Panc1 (cell line): Measurements from ENCODE around the gene MAN1A1. TPM values are rescaled to one million over a fixed set of nuclear protein-coding genes. Genes with fewer than 3 reads are reported as not detected.

Experiments
- ATAC-seq: fragments of 200-7000 bp; cut with Tn5 transposase; 2 replicates; pipeline ENCODE4 v1.9.1; 2020; ENCODE audit warnings: mild to moderate bottlenecking, moderate library complexity
- BruUV-seq: library from RNA; stranded (reverse); fragments of 400-500 nt; replicated peaks from 2 replicates; lab custom pipeline; 2021; lab: Mats Ljungman, UMichigan
- CTCF ChIA-PET: fragments of 300-600 bp; sonication (Branson Sonifier 250); formaldehyde crosslinking; loops from one replicate; lab custom pipeline; 2022; ENCODE audit warnings: antibody characterized with exemption; lab: Charles Lee
- POLR2A ChIA-PET: fragments of 300-600 bp; sonication (Branson Sonifier 250); formaldehyde crosslinking; loops from one replicate; lab custom pipeline; 2022; ENCODE audit warnings: antibody characterized with exemption; lab: Charles Lee
- DNase-seq: peaks from one replicate; pipeline ENCODE4 v3.0.0-alpha.2; 2010; ENCODE audit warnings: low read depth, low spot score
- H3K27ac ChIP-seq: 2 replicates; pipeline ENCODE4 v1.5.1; 2011; ENCODE audit warnings: mild to moderate bottlenecking, low read length, inconsistent platforms
- H3K27me3 ChIP-seq: fragments of 200-500 bp; sonication (Bioruptor generic); 2 replicates; pipeline ENCODE4 v1.6.0; 2014; ENCODE audit warnings: low read length, inconsistent platforms; ENCODE audit not compliant: control insufficient read depth, insufficient read depth
- H3K36me3 ChIP-seq: fragments of 200-500 bp; sonication (Bioruptor generic); 2 replicates; pipeline ENCODE4 v1.5.1; 2014; ENCODE audit warnings: inconsistent platforms, mild to moderate bottlenecking, low read length, moderate library complexity; ENCODE audit not compliant: control insufficient read depth, insufficient read depth
- H3K4me1 ChIP-seq: 2 replicates; pipeline ENCODE4 v1.5.1; 2011; ENCODE audit warnings: inconsistent platforms, mild to moderate bottlenecking, low read length, moderate library complexity; ENCODE audit not compliant: control insufficient read depth, insufficient read depth
- H3K4me3 ChIP-seq, 2 experiments: 2 replicates each; pipeline ENCODE4 v1.5.1; 2011 to 2012; ENCODE audit warnings: low read depth in 2 of 2, low read length in 2 of 2, mild to moderate bottlenecking in 2 of 2, inconsistent platforms in 1 of 2, moderate library complexity in 1 of 2
- H3K9me3 ChIP-seq: fragments of 200-500 bp; sonication (Bioruptor generic); 2 replicates; pipeline ENCODE4 v1.5.1; 2014; ENCODE audit warnings: low read depth, mild to moderate bottlenecking, inconsistent platforms, low read length, moderate library complexity; ENCODE audit not compliant: control insufficient read depth, insufficient read depth
- CTCF ChIP-seq: fragments of 450-650 bp; IDR thresholded peaks from 2 replicates; pipeline ENCODE4 v1.5.1; 2017; ENCODE audit warnings: mild to moderate bottlenecking
- POLR2AphosphoS5 ChIP-seq: IDR thresholded peaks from 2 replicates; pipeline ENCODE4 v1.6.1; 2012; ENCODE audit warnings: mild to moderate bottlenecking, low read depth, low read length, moderate library complexity
- REST ChIP-seq, 2 experiments: IDR thresholded peaks; 2 replicates each; pipeline ENCODE4 v1.6.1; 2011 to 2012; ENCODE audit warnings: low read depth in 2 of 2, control low read depth in 1 of 2, low read length in 1 of 2, mild to moderate bottlenecking in 1 of 2, moderate library complexity in 1 of 2; ENCODE audit not compliant: insufficient read depth in 1 of 2
- SIN3A ChIP-seq: IDR thresholded peaks from 2 replicates; pipeline ENCODE4 v1.6.1; 2012; ENCODE audit warnings: low read depth, mild to moderate bottlenecking, low read length, moderate library complexity, borderline replicate concordance; ENCODE audit not compliant: insufficient read depth
- TCF7L2 ChIP-seq: IDR thresholded peaks from 2 replicates; pipeline ENCODE4 v1.6.1; 2011; ENCODE audit warnings: mild to moderate bottlenecking, low read depth, low read length, inconsistent platforms
- in situ Hi-C: cut with HindIII; loops from 2 replicates; pipeline ENCODE4 v1.10.0; 2016; ENCODE audit warnings: low sequenced_read_pairs, low pct_unique_long_range_greater_than_20kb
- intact Hi-C: fragments of 100-400 bp; cut with micrococcal nuclease; formaldehyde crosslinking; loops from one replicate; pipeline ENCODE4 v1.10.0; 2022; ENCODE audit not compliant: unreplicated experiment
- total RNA-seq: library from RNA; stranded (reverse); gene quantifications from one replicate; pipeline ENCODE4 v1.2.1, GENCODE V29; 2021; ENCODE audit not compliant: unreplicated experiment

MAN1A1 gene
- total RNA-seq, 1 experiment from 2014 or later = 3.2 TPM

GRCh38 chr6:119283214-119283613, 66.3 kb downstream of the MAN1A1 start:
- no peaks in the 10 kb centered on the region for H3K9me3 ChIP-seq
- H3K27me3 ChIP-seq = no peaks in the 10 kb centered on the region
- DNase-seq = no peak
- H3K36me3 ChIP-seq = no peaks in the 10 kb centered on the region
- no peak overlapping the region for H3K27ac ChIP-seq
- H3K4me1 ChIP-seq = no peaks in the 10 kb centered on the region
- POLR2A ChIA-PET = no interaction called here
- TF ChIP-seq CTCF (no peak), POLR2AphosphoS5 (no peak)
- intact Hi-C loops (no loop called here), in situ Hi-C loops (no loop called here)
- no TSS peak for BruUV-seq
- no peak for ATAC-seq
- H3K4me3 ChIP-seq = no peak overlapping the region
- CTCF ChIA-PET = no interaction called here

GRCh38 chr6:119280668-119281067, 68.9 kb downstream of the MAN1A1 start:
- ChIA-PET CTCF (no interaction called here), POLR2A (no interaction called here)
- H3K9me3 ChIP-seq = no peaks in the 10 kb centered on the region
- H3K27me3 ChIP-seq = no peaks in the 10 kb centered on the region
- H3K27ac ChIP-seq = no peak overlapping the region
- no peaks in the 10 kb centered on the region for H3K36me3 ChIP-seq
- ATAC-seq = no peak
- TF ChIP-seq REST (IDR thresholded peaks at IDR 0.05; ENCODE audit: insufficient read depth in 1 of 2, low read depth in 2 of 2, low read length in 1 of 2) = no peak
- TF ChIP-seq SIN3A = no peak
- no peak for TF ChIP-seq CTCF
- no peak for TF ChIP-seq POLR2AphosphoS5
- no peak for TF ChIP-seq TCF7L2
- no peak for DNase-seq
- H3K4me1 ChIP-seq = no peaks in the 10 kb centered on the region
- in situ Hi-C loops (no loop called here), intact Hi-C loops (no loop called here)
- no peak overlapping the region for H3K4me3 ChIP-seq
- no TSS peak for BruUV-seq
